Ovary (tissue), 9 donors: ENCODE measurements around the gene TAF8. TPM values are rescaled to one million over a fixed set of nuclear protein-coding genes. Genes with fewer than 3 reads are reported as not detected.
A peak's percentile ranks its signal among the peaks of the same experiment; 100 is the strongest.

Experiments
- DNase-seq, 5 donors: peaks; one replicate each; pipeline ENCODE4 v3.0.0-alpha.2; 2019 to 2020
- H3K27ac ChIP-seq, 2 donors: fragments of 200-600 bp; one replicate each; pipeline versions ENCODE4 v1.5.1 to v1.8.0; 2019 to 2022
- H3K27me3 ChIP-seq: fragments of 200-600 bp; one replicate; pipeline ENCODE4 v1.8.0; 2022
- H3K36me3 ChIP-seq: fragments of 200-600 bp; sonication (generic); one replicate; pipeline ENCODE4 v1.5.1; 2019
- H3K4me1 ChIP-seq: one replicate; pipeline ENCODE4 v1.8.1; 2013; ENCODE audit warnings: mild to moderate bottlenecking, moderate library complexity; ENCODE audit not compliant: insufficient read depth
- H3K4me3 ChIP-seq: fragments of 200-600 bp; sonication (generic); one replicate; pipeline ENCODE4 v1.5.1; 2017
- H3K9me3 ChIP-seq, 2 donors: fragments of 200-600 bp in 1 of 2; sonication (generic) in 1 of 2; one replicate each; pipeline versions ENCODE4 v1.5.1 to v1.8.1; 2013 to 2019; ENCODE audit warnings: mild to moderate bottlenecking in 1 of 2, moderate library complexity in 1 of 2
- EP300 ChIP-seq: sonication (generic); formaldehyde crosslinking; IDR thresholded peaks from one replicate; pipeline ENCODE4 v1.6.1; 2017; ENCODE audit warnings: antibody characterized with exemption
- POLR2A ChIP-seq: fragments of 450-650 bp; IDR thresholded peaks from one replicate; pipeline ENCODE4 v1.6.1; 2017; ENCODE audit warnings: antibody characterized with exemption, mild to moderate bottlenecking, moderate library complexity
- WGBS, 3 donors: extraction: QIAGEN DNeasy Blood & Tissue Kit in 1 of 3; methylation state at CpG; one replicate each; pipeline versions ENCODE4 v1.1.5 to v1.1.7; 2013 to 2017; 5-methylcytosine and 5-hydroxymethylcytosine counted together
- intact Hi-C, 4 donors: fragments of 100-400 bp; cut with DNase I; formaldehyde crosslinking; loops; one replicate each; pipeline versions ENCODE4 v1.11.0 to v1.15.1; 2022 to 2023
- polyA plus RNA-seq, 2 donors: library from polyadenylated mRNA; stranded (reverse); fragments of 200-250 nt in 1 of 2; fragments of 350-450 nt in 1 of 2; fragmentation: Illumina TruSeq in 1 of 2; extraction: RNeasy Lipid Tissue Mini Kit (QIAGEN cat#74804) in 1 of 2; gene quantifications; one replicate each; pipeline ENCODE4 v1.2.3, GENCODE V29; 2013 to 2014
- total RNA-seq, 7 donors: library from RNA; depleted of rRNA in 2 of 7; stranded (reverse); fragments of >200 nt in 2 of 7; fragmentation: NEBNext Ultra II Directional in 3 of 7; extraction: Animal tissue kit (Norgen Biotek cat#: 25700) in 3 of 7; gene quantifications; one replicate each; pipeline versions ENCODE4 v1.1.0 to v1.2.4, GENCODE V29; 2016 to 2023
- TF ChIP-seq, protein P1 (sequence below), 3 donors: fragments of 450-650 bp in 2 of 3; fragments of 200-600 bp in 1 of 3; IDR thresholded peaks; one replicate each; pipeline versions ENCODE4 v1.5.1 to v1.8.0; 2016 to 2022; ENCODE audit warnings: antibody characterized with exemption in 3 of 3, mild to moderate bottlenecking in 1 of 3
- donor health status: DM: no; HTN: no; CAD: no; lungs with moderate emphysema.
- donor health status: DM: no; HTN: no; CAD: no.
- donor health status: Bipolar disorder and iron deficiency.
- donor health status: DM: yes; HTN: yes; CAD: no.
- donor health status: DM: no; HTN: no; CAD: no.
- donor health status: DM: yes; HTN: yes; CAD: no.

The TAF8 gene
- total and polyA plus RNA-seq, 9 donors = 9.2 to 21.3 (median 12.9) TPM

DNA sequence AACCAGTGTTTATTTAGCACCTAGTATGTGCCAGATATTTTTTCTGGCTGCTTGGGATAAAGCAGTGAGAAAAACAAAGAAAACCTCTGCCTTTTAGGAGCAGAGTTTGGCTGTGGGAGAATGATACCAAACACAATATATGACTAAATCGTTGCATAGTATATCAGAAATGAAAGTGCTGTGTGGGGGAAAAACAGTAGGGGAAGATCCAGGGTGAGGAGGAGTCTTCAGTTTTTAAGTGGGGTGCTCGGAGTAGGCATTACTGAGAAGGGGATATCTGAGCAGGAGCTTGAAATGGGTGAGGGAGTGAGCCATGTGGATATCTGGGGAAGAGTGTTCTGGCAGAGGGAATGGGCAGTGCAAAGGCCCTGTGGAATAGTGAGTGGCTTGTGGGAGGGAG is 23.0 kb downstream of the TAF8 start:
- Histone ChIP-seq H3K9me3 (no peaks in the 10 kb centered on the region), H3K4me1 (no peaks in the 10 kb centered on the region), H3K36me3 (no peaks in the 10 kb centered on the region), H3K27me3 (no peaks in the 10 kb centered on the region), H3K27ac (no peak overlapping the region), H3K4me3 (no peak overlapping the region)
- 83 to 90% (median 85%) methylated on average over 2 of the region's 2 CpGs for WGBS, 3 donors
- DNase-seq = no peak
- TF ChIP-seq POLR2A = no peak
- TF ChIP-seq, protein P1, sequence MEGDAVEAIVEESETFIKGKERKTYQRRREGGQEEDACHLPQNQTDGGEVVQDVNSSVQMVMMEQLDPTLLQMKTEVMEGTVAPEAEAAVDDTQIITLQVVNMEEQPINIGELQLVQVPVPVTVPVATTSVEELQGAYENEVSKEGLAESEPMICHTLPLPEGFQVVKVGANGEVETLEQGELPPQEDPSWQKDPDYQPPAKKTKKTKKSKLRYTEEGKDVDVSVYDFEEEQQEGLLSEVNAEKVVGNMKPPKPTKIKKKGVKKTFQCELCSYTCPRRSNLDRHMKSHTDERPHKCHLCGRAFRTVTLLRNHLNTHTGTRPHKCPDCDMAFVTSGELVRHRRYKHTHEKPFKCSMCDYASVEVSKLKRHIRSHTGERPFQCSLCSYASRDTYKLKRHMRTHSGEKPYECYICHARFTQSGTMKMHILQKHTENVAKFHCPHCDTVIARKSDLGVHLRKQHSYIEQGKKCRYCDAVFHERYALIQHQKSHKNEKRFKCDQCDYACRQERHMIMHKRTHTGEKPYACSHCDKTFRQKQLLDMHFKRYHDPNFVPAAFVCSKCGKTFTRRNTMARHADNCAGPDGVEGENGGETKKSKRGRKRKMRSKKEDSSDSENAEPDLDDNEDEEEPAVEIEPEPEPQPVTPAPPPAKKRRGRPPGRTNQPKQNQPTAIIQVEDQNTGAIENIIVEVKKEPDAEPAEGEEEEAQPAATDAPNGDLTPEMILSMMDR (IDR thresholded peaks at IDR 0.05) = no peak
- no peak for TF ChIP-seq EP300
- intact Hi-C loops = loop anchor here (5.0 to 10.0 kb wide), 3 partner anchors 92 to 472 kb away; no protein-coding TSS in a partner anchor

DNA sequence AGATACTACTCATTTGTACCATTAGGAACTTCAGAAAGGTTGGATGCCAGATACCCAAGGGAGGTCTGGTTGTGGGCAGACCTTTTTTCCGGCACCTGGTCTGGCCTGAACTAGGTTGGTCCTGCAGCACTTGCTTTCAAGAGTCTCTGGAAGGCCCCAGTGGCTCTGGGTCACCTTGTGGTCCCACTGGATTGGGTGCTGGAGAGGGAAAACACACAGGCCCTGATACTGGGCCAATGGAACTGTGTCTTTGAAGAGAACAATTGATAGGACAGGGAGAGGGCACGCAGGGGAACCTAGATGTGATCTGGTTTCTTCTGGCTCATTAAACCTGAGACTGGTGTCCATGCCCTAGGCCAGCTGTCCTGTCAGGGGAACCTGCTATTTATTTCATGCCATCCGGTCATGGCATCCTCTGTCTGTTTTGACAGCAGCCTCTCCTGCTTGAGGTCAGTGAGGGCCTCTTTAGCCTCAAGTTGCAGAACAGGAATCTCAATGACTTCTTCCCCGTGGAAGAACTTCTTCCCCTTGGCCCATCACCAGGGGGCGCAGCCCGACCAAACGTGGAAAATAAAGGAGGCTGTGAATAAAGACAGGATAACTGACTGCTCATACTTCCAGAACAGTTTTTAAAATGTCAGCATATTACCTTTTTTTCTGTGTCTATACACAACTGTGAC is 25.0 kb downstream of the TAF8 start:
- H3K27ac ChIP-seq = no peak overlapping the region
- TF ChIP-seq, protein P1 (IDR thresholded peaks at IDR 0.05) = peak; percentile 38 to 73 (median 64)
- TF ChIP-seq EP300 = no peak
- no peak for TF ChIP-seq POLR2A
- H3K9me3 ChIP-seq = no peaks in the 10 kb centered on the region
- 31 to 35% (median 32%) methylated on average over 7 of the region's 7 CpGs for WGBS, 3 donors
- no peaks in the 10 kb centered on the region for H3K36me3 ChIP-seq
- H3K27me3 ChIP-seq = no peaks in the 10 kb centered on the region
- no peak overlapping the region for H3K4me3 ChIP-seq
- intact Hi-C loops = loop anchor here (5.0 to 10.0 kb wide), 3 partner anchors 82 to 470 kb away; a partner anchor contains a TSS
- peak; percentile 66 to 87 (median 80) for DNase-seq
- H3K4me1 ChIP-seq = no peaks in the 10 kb centered on the region

DNA sequence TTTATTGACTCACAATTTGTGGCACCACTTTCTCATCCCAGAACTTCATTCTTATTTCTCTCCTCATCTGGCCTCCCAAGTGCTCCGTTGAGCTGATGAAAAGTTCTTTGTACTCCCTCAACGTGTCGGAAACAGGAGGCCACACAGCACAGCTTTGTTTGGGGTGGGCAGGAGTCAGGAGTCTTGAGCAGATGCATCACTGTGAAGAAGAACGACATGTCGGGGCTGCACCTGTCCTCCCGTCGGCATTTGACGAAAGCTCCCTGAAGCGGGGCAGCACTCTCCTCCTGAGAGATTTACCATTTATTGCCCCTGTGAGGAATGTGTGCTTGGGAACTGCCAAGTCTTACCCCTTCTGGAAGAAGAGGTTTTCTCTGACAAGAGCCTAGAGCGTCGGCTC is 28.1 kb downstream of the TAF8 start:
- Histone ChIP-seq H3K27ac (no peak overlapping the region), H3K4me1 (no peaks in the 10 kb centered on the region), H3K27me3 (no peaks in the 10 kb centered on the region), H3K36me3 (no peaks in the 10 kb centered on the region), H3K9me3 (no peaks in the 10 kb centered on the region), H3K4me3 (no peak overlapping the region)
- TF ChIP-seq POLR2A (no peak), EP300 (no peak)
- TF ChIP-seq, protein P1 (IDR thresholded peaks at IDR 0.05) = no peak
- intact Hi-C loops = loop anchor here (5.0 to 10.0 kb wide), 3 partner anchors 79 to 466 kb away; a partner anchor contains a TSS
- WGBS, 3 donors = 79 to 84% (median 84%) methylated on average over 11 of the region's 11 CpGs
- DNase-seq = peak in 1 of 5 donors; percentile 6

DNA sequence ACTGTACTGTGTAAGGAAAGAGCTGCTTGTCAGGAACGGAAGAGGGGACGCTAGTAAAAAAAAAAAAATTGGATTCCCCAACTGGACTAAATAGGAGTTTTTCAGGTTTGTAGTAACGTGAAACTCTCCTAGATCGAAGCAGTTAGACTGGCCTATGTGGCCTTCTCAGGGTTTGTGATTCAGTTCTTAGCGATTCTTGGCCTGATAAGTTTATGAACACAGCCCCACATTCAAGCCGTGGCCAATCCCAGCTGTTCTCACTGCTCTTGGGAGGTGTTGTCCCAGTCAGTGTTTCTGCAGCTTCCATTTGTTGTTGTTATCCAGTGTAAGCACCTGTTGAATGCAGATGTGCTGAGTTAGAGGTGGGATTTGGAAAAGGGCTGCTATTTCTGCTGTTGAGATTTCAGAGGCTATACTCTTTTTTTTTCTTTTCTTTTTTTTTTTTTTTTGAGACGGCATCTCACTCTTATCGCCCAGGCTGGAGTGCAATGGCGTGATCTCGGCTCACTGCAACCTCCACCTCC is 29.7 kb downstream of the TAF8 start:
- Histone ChIP-seq H3K27ac (no peak overlapping the region), H3K4me1 (no peaks in the 10 kb centered on the region), H3K4me3 (no peak overlapping the region), H3K36me3 (no peaks in the 10 kb centered on the region), H3K27me3 (no peaks in the 10 kb centered on the region), H3K9me3 (no peaks in the 10 kb centered on the region)
- DNase-seq = no peak
- intact Hi-C loops = loop anchor here (5.0 to 10.0 kb wide), 3 partner anchors 77 to 465 kb away; a partner anchor contains a TSS
- WGBS, 3 donors = 78 to 86% (median 85%) methylated on average over 10 of the region's 10 CpGs
- TF ChIP-seq, protein P1 (IDR thresholded peaks at IDR 0.05) = no peak
- no peak for TF ChIP-seq EP300
- no peak for TF ChIP-seq POLR2A
